Skin epidermis (tissue), 12 donors: Measurements from ENCODE around the gene ETFB.

ENCODE experiments used
- H3K27ac ChIP-seq, 21 experiments: fragments of 200-600 bp; sonication (generic) in 11 of 21; one replicate each; pipeline ENCODE4 v1.5.0; 2020; ENCODE audit warnings: mild to moderate bottlenecking in 3 of 21, inconsistent platforms in 2 of 21, moderate library complexity in 2 of 21
- H3K4me3 ChIP-seq, 7 experiments: fragments of 200-600 bp; sonication (generic) in 2 of 7; one replicate each; pipeline ENCODE4 v1.5.0; 2020; ENCODE audit warnings: inconsistent platforms in 2 of 7, mild to moderate bottlenecking in 2 of 7, moderate library complexity in 1 of 7

The ETFB gene

DNA sequence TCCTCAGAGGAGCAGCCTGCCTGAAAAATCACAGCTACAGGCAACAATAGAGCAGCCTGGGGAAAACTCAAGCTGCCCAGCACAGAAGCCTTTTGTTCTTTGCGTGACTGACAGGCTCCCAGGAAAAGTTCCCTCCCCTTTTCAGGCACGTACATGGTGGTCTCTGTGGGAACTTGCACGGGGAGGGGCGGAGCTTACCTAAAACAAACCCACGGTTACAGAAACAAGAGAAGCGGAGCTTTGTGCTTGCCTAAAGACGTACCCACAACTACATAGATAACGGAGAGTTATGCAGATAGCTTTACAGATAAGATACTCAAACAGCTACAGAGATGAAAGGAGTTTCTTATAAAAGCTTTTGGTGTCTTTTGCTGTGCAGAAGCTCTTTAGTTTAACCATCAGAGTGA, 11.4 kb downstream of the ETFB start:
- H3K27ac ChIP-seq: peak overlapping the region in 1 of 21 experiments; percentile 78
- H3K4me3 ChIP-seq: no peak overlapping the region

DNA sequence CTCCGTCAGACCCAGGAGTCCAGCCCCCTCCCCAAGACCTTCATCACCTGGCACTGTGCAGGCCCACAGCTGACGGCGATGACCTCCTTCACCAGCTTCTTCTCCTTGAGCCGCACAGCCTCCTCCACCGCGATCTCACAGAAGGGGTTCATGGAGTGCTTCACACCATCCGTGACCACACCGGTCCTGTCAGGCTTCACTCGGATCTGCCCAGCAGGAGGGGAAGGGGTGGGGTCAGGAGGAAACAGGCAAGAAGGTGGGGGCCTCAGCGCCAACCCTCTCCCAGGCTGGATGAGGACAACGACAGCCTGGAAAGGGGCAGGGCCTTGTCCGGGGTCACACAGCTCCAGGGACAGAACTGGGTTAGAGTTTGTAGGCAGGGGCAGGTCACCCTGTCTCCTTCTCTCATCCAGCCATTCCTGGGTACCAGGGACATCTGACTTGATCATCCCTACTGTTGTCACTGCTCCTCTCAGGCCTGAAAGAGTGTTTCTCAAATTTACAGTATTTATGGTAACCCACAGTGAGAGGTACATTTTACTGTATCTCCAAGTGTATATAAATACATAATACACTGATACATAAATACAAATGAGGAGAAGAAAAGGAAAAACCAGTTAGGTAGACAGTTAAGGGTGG, 12.0 kb downstream of the ETFB start:
- Histone ChIP-seq H3K27ac (peak overlapping the region in 5 of 21 experiments; percentile 2 to 78 (median 7)), H3K4me3 (no peak overlapping the region)

DNA sequence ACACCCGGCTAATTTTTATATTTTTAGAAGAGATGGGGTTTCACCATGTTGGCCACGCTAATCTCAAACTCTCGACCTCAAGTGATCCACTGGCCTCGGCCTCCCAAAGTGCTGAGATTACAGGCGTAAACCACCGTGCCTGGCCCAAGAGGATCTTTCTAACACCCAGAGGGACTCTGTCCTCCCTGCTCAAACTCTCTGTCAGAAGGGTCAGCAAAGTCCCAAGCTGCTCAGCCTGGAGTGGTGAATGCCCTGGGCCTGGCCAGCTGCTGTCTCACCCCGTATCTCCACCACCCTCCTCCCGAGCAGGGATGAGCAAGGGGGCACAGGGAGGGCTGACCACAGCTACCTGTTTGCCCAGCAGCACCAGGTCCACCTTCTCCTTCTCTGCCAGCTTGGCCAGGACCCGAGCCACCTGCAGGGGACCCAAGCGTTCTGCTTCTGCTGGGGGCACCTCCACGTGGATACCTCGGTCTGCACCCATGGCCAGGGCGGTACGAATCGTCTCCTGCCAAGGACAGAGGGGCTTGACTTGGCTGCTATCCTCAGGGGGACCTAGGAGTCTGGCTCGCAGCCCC, 13.3 kb downstream of the ETFB start:
- H3K4me3 ChIP-seq: no peak overlapping the region
- no peak overlapping the region for H3K27ac ChIP-seq

DNA sequence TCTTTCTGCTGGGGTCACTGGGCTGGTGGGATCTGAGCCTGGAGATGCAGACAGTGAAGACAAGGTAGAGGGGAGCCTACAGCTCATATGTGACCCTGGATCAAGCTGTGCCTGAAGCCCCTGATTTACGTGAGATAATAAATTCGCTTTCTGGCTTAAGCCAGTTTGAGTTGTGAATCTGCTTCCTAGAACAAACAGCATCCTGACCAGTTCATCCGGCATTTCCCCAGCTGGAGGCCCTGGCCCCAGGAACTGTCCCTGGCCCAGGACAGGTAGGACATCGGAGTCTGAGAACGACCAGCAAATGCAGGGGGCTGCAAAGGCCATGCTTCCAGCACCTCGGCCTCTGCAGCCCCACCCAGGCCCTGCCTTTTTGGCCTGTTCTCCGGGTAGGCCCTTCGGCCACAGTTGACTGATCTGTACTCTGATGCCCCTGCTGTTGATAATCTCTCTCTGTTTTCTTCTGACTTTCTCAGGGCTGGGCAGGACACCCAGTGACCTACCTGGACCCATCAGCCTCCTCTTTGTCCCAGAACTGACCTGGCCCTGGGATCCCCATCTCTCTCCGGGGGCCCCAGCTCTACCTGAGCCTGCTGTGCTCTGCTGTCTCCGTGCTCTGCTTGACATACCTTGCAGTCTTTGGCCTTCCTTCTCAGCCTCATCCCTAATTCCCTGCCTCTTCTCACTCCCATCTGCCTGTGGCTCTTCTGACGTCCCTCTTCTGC, 14.8 kb downstream of the ETFB start:
- no peak overlapping the region for H3K4me3 ChIP-seq
- H3K27ac ChIP-seq: peak overlapping the region in 1 of 21 experiments; percentile 11

DNA sequence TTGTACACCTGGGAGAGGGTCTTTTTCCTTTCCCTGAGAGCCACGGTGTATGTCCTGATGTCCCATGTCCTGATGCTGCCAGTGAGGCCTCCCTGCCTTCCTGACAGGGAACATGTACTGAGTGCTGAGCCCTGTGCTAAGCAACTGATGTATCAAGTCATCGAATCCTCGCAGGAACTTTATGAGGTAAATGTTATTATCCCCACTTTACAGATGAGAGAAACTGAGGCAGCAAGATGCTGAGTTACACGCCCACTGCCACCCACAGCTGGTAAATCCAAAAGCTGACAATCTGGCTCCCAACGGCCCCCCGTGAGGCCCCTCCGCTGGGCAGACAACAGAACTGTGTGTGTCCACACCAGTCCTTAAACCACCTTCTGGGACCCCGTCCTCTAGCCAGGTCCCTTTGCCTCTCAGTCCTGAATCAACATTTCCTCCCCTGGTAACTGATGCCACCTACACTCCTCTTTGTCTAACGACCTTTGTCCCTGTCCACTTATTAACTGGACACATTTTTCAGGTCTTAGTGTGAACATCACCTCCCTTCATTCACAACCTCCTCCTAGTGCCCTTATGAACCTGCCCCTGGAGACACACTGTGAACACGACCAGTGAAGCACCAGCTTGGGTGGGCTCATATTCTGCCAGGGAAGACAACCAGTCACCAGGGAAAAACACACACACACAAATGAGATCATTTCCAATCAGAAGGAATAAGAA, 18.8 kb downstream of the ETFB start:
- no peak overlapping the region for H3K27ac ChIP-seq
- no peak overlapping the region for H3K4me3 ChIP-seq

DNA sequence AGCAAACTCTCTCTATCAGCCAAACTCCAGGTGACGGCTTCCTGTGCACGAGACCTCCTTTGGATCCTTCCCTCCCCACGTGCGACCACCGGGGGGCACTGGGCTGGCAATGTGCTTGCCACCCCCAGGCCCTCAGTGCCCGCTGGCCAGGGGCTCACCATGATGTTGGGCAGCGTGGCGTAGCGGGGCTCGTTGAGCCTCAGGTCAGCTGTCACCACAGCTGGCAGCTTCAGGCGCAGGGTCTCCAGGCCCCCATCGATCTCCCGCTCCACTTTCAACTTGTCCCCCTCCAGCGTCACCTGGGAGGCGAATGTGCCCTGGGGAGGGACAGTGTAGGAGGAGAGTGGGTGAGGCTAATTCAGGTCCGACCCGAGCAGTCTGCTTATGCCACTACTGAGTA, 19.4 kb downstream of the ETFB start:
- Histone ChIP-seq H3K27ac (no peak overlapping the region), H3K4me3 (no peak overlapping the region)

DNA sequence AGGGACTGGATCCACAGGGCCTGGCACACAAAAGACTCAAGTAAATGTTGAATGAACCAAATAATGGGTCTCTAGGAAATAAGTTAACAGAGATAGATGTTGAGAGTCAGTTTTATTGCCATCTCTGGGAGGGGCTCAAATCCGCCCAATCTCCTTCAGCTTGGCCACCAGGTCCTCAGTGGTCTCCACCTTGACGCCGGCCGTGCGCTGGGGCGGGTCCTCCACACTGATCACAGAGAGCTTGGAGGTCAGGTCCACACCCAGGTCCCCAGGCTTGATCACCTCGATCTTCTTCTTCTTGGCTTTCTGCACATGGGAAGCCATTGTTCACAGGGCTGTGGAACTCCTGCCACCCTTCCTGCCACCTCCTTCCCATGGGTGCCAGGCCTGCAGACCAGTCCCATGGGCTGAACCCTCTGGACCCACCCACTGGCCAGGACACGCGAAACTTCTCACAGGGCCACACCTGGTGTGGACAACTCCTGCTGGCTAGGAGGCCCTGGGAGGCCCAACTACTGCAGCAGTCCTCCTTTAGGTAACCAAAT, 21.0 kb downstream of the ETFB start:
- H3K4me3 ChIP-seq: no peak overlapping the region
- no peak overlapping the region for H3K27ac ChIP-seq

DNA sequence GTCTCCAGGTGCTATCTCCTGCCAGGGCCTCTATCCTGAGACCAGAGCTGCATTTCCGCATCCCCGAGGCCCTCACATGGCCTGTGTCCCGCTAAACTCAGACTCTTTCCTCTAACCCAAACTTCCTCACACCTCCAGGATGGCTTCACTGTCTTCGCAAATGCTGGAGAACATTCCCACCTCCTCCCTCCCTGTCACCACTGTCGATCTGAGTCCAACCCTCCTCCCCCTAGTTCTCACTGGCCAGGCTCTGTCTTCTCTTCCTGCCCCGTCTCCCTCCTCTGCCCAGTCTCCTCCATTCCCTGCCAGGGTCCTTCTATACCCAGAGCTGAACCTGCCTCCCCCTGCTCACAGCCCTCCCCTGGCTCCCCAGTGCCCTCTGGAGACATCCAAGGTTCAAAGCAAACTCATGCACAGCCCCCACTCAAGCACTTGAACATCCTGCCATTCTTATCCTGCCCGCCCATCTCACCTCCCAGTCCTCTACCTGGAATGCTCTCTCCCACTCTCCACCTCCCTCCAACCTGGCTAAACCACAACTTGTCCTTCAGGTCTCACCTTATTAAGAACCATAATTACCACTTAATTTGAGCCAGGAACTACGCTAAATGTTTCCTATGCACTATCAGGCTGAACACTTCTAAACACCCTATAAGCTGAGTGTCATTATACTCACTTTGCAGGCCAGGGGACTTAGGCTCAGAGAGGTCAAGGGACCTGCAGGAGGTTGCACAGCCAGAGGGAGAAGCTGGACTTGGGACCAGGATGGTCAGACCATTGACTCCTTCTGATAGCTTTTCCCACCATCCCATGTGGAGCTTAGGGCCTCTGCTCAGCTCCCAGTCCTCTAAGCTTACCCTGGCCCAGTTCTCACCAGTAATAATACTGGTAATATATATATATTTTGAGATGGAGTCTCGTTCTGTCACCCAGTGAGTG, 23.3 kb downstream of the ETFB start:
- H3K27ac ChIP-seq: peak overlapping the region in 1 of 21 experiments; percentile 15
- H3K4me3 ChIP-seq: no peak overlapping the region

DNA sequence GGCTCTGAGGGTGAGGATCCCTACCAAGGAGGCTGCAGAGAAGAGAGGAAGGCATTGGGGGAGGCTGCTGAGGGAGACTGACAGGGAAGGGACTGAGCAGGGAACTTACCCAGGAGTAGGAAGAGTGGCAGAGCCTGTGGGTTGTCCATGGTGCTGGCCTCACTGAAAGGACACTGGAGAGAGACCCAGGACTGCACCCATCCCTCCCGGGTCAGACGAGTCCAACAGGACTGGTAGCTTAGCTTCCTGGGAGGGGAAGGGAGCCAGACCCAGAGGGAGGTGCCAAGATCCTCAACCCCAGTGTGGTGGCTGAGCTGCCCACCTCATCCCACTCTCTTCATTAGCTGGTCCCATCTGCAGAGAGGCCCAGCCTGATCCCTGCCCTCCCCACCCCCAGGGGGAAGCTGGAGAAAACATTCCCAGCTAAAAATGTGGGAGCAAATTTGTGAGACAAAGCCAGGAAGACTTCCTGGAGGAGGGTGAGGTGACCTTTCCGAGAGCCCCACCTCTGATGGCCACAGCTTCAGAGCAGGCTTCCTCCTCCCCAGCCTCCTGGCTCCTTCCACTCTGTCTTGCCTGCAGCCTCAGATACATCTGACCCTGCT, 24.1 kb downstream of the ETFB start, which contains the start of gene VSIG10L:
Gene VSIG10L, minus strand, starts transcription at position 164 of the 605 bp plus-strand sequence. Its CDS starts 15 bp downstream, at position 149.
- H3K4me3 ChIP-seq: peak within 1 kb of the TSS in 3 of 7 experiments; percentile 4 to 69 (median 47)
- peak within 1 kb of the TSS in 11 of 21 experiments; percentile 5 to 63 (median 31) for H3K27ac ChIP-seq

DNA sequence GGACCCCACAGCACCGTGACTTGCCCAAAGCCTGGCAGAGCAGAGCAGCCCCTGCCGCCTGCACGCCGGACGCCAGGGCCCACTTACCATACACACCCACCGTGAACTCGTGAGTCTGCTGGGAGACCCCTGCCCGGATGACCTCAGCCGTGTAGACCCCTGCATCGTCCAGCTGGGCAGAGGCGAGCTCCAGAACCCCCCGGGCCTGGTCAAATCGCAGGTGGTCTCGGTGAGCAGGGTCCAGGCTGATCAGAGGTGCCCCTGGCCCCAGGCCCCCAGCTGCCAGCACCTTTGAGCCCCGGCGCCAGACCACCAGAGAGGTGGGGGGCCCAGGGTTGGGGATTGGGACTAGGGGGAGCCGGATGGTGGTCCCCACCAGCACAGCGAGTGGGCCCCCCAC, 25.1 kb downstream of the ETFB start:
- H3K4me3 ChIP-seq: peak overlapping the region in 2 of 7 experiments; percentile 47 to 69
- peak overlapping the region in 5 of 21 experiments; percentile 31 to 75 (median 46) for H3K27ac ChIP-seq

DNA sequence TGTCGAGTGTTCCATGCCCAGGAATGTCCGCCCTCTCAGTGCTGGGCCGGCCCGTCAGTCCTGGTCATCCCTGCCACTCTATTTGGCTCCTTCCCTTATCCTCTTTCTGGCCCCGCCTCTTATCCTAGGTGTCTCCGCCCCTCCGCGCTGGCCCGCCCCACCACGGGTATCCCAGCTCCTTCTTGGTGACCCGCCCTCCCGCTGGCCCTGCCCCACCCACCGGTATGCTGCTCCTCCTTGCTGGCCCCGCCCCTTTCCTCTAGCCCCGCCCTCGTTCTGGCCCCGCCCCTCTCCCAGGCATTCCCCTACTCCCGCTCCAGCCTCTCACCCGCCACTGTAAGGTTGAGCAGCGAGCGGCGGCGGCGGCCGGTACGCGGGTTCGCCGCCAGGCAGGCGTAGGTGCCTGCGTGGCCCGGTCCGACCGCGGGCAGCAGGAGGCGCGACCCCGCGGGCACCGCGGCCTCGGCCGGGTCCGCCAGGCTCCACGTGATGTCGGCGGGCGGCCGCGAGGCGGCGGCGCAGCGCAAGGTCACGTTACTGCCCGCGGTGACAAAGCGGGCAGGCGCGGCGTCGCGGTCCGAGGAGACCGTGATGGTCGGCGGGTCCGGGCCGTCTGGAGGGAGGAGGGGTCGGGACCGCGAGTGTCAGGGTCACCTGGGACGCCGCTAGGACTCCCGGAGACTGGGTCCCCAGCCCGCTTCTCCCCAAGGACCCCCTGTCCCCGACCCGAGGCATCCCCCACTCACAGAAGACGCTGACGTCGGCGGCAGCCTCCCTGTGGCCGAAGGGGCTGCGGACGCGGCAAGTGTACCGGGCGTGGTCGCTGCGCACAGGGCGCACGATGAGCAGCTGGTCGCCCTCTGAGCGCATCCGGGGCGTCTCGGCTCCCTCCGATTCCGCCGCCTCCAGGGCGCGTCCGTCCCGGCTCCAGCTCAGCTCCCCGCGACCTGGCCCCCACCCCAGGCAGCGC, 26.2 kb downstream of the ETFB start:
- Histone ChIP-seq H3K4me3 (peak overlapping the region; percentile 38 to 69 (median 60)), H3K27ac (peak overlapping the region in 17 of 21 experiments; percentile 21 to 79 (median 55))

DNA sequence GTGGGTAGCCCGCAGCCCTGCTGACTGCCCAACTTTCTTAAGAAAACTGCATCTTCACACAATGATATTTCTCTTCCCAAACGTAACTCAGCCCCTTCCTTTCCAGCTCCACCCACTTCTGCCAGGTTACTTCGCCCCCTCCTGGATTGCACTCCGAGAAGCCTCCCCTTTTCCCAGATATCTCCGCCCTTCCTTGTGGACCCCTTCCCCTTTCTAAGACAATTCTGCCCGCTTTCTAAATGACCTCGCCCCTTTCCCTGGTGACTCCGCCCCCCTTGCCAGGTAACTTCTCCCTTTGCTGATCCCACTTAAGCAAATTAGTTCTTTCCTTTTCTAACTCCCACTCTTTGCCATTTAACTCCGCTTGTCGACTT, 26.9 kb downstream of the ETFB start:
- H3K27ac ChIP-seq: peak overlapping the region in 6 of 21 experiments; percentile 12 to 75 (median 55)

DNA sequence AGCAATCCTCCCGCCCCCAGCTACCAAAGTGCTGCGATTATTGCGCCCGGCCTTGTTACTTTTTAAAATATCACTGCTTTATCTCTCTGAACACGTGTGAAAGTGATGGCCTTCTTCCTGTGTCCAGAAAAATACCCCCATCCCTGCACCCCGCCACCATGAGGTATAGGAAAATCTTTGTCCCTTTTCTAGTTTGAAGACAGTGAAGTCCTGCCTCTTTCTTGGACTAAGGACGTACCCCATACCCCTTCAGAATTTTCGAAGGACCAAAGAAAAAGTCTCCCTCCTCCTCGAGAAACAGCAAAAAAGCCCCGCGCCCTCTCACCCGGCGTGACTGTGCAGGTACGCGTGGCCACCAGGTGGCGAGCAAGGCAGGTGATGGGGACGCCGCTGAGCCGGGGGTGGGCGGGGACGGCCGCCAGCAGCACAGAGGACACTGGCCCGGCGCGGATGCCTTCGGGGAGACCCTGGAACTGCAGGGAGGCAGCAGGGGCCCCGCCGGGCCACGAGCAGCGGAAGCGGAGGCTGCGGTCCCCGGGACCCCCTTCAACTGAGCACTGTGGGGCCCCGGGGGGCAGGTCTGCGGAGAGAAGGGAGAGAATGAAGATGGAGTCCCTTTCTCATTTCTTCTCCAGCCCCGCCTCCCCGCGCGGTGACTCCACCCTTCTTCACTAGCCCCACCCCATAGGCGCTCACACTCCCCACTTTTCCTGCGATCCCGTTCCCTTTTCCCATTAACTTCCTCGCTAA, 27.4 kb downstream of the ETFB start:
- Histone ChIP-seq H3K4me3 (peak overlapping the region; percentile 38 to 69 (median 60)), H3K27ac (peak overlapping the region in 7 of 21 experiments; percentile 12 to 75 (median 50))

More for the DNA sequence above, 26.9 kb downstream of the ETFB start:
- H3K4me3 ChIP-seq: peak overlapping the region; percentile 38 to 69 (median 60)

DNA sequence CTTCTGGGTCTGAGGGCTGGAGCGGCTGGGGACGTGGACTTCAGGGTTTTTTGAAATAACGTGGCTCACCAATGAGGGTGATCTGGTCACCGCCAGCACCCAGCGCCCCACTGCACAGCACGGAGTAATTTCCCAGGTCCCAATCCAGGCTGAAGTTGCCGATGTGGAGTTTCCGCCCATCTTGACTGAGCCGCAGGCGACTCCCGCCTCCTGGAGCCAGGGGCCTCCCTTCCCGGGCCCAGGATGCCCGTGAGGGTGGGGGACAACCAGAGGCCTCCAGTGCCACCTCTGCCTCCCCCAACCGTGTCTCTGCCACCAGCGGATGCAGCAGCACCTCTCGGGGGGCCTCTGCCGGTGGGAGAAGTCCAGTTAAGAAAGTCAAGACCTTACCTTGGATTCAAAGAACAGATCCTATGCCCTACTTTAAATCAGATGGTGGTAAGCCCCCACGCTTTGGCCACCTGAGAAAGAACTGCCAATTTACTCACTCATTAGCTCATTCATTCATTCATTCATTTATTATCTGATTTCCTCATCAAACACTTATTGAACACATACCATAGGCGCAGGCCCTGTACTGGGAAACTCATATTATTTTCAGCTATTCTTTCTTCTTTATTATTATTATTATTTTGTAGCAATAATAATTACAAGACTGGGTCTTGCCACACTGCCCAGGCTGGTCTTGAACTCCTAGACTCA, 28.2 kb downstream of the ETFB start:
- no peak overlapping the region for H3K4me3 ChIP-seq
- peak overlapping the region in 1 of 21 experiments; percentile 75 for H3K27ac ChIP-seq

DNA sequence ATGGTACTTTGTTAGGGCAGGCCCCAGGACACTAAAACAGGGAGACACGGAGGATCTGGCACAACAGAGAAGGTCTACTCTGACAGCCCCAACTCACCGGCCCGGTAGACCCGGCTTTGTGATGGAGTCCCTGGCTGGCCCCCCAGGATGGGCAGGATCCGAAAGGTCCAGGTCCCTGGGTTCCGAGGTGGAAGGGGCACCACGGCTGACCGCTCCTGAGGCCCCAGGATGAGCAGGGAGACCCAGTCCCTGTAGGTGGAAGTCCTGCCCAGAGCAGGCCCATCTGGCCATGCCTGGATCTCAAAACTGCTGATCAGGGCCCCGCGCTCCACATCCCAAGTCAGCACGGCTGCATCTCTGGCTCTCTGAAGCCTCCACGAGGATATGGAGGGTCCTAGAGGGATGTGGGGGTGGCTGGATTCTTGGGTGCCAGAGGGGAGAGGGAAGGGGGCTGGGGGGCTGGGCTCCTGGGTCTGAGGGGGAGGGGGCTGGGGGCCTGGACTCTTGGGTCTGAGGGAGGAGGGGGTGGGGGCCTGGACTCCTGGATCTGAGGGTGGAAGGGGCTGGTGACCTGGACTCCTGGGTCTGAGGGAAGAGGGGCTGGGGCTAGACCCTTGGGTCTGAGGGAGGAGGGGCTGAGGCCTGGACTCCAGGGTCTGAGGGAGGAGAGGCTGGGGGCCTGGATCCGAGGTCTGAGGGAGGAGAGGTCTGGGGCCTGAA, 28.9 kb downstream of the ETFB start:
- Histone ChIP-seq H3K4me3 (no peak overlapping the region), H3K27ac (no peak overlapping the region)
